Measurements from ENCODE around the gene KNSTRN. TPM values are rescaled to one million over a fixed set of nuclear protein-coding genes. Genes with fewer than 3 reads are reported as not detected.
A peak's percentile ranks its signal among the peaks of the same experiment; 100 is the strongest.

KNSTRN gene
- total and polyA plus RNA-seq, 2 of the 13 experiments (the other 11 are each of a cell fraction or from before 2014, with no cell fraction given): 20.3 to 62.3 TPM

- peak; percentile 63 for TF ChIP-seq RXRA (CRISPR knock-in tag; IDR thresholded peaks at IDR 0.05)
- no peak for TF ChIP-seq HNF4G (IDR thresholded peaks at IDR 0.05; ENCODE audit: borderline replicate concordance, low read depth, low read length)
- TF ChIP-seq HNF4G (CRISPR knock-in tag; IDR thresholded peaks at IDR 0.05; ENCODE audit: borderline replicate concordance, low read depth): 0 out of 2 replicates have a peak, but pooled peaks have one; percentile 46
- no peak for TF ChIP-seq HNRNPUL1 (IDR thresholded peaks at IDR 0.05; ENCODE audit: low read depth, low read length)
- TF ChIP-seq ZNF782 (CRISPR knock-in tag; IDR thresholded peaks at IDR 0.05; ENCODE audit: borderline replicate concordance): peak; percentile 37; the same call in 1 of the 2 replicates
- TF ChIP-seq NR2F1 (CRISPR knock-in tag; IDR thresholded peaks at IDR 0.05): 0 out of 4 replicates have a peak, but pooled peaks of 1 of the 2 experiments have one; percentile 53
- TF ChIP-seq ZKSCAN1 (IDR thresholded peaks at IDR 0.05; ENCODE audit: low read length): no peak
- TF ChIP-seq STAG1 (CRISPR knock-in tag; IDR thresholded peaks at IDR 0.05): peak; percentile 95
- TF ChIP-seq POLR2A (IDR thresholded peaks at IDR 0.05; ENCODE audit: insufficient read depth in 1 of 2, low read depth in 2 of 2, low read length in 2 of 2): peak in 1 of 2 experiments; percentile 36; a peak in 1 of 4 replicates
- peak; percentile 70 for TF ChIP-seq ZNF687 (CRISPR knock-in tag; IDR thresholded peaks at IDR 0.05)
- TF ChIP-seq YEATS2 (CRISPR knock-in tag; IDR thresholded peaks at IDR 0.05; ENCODE audit: borderline replicate concordance): 0 out of 2 replicates have a peak, but pooled peaks have one; percentile 21
- peak; percentile 55; the same call in 1 of the 2 replicates for TF ChIP-seq ZSCAN31 (CRISPR knock-in tag; IDR thresholded peaks at IDR 0.05; ENCODE audit: low read depth)
- TF ChIP-seq ZNF232 (CRISPR knock-in tag; IDR thresholded peaks at IDR 0.05; ENCODE audit: borderline replicate concordance): no peak
- TF ChIP-seq ZSCAN29 (CRISPR knock-in tag; conservative IDR thresholded peaks at IDR 0.05): no peak
- TF ChIP-seq KDM4B (CRISPR knock-in tag; IDR thresholded peaks at IDR 0.05): 0 out of 2 replicates have a peak, but pooled peaks have one; percentile 19
- TF ChIP-seq HNF1B (CRISPR knock-in tag; IDR thresholded peaks at IDR 0.05): peak; percentile 59
- no peak for TF ChIP-seq MAZ (IDR thresholded peaks at IDR 0.05; ENCODE audit: borderline replicate concordance, low read depth, low read length)
- peak; percentile 53; the same call in 1 of the 2 replicates for TF ChIP-seq MAZ (CRISPR knock-in tag; IDR thresholded peaks at IDR 0.05; ENCODE audit: low read depth)
- TF ChIP-seq KAT7 (CRISPR knock-in tag; IDR thresholded peaks at IDR 0.05; ENCODE audit: borderline replicate concordance): 0 out of 2 replicates have a peak, but pooled peaks have one; percentile 34
- TF ChIP-seq ZBTB38 (CRISPR knock-in tag; IDR thresholded peaks at IDR 0.05): peak; percentile 51
- TF ChIP-seq MIER2 (CRISPR knock-in tag; IDR thresholded peaks at IDR 0.05): 0 out of 2 replicates have a peak, but pooled peaks have one; percentile 46
- peak; percentile 57; the same call in 1 of the 2 replicates for TF ChIP-seq IKZF5 (CRISPR knock-in tag; IDR thresholded peaks at IDR 0.05)
- 0 out of 2 replicates have a peak, but pooled peaks have one; percentile 26 for TF ChIP-seq GATAD1 (CRISPR knock-in tag; IDR thresholded peaks at IDR 0.05)
These were observed 39.0 kb downstream of the KNSTRN start (continued) for GRCh38 chr15:40421246-40422157.
